ENCODE data around the gene TNFSF11. TPM values are rescaled to one million over a fixed set of nuclear protein-coding genes. Genes with fewer than 3 reads are reported as not detected.

The TNFSF11 gene
- total RNA-seq, 1 donor from 2014 or later = 0.21 TPM

DNA sequence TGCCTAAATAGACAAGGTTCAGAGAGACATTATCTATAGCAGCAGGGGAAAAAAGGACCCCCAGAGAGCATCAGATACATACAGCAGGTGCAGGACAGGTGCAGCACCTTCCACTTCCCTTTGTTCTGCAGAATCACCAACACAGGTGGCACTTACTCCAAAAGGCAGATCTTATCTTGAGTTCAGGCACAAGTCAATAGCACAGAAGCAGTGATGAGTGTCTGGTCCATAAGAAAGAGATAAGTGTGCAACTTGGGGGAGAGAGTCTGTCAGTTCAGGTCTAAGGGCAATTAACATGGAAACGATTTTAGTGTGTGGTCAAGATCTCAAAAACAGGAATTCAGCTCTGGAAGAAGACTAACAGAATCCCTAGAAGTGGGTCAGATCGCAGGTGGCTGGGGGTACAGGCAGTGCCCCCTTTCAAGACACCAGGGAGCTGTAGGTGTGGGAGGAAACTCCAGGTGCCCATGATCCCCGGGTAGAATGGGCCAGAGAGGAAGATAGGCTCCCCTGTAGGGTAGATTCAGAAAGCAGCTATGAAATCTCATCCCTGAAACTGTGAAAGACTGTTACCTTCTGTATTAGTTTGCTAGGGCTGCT, 40.6 kb downstream of the TNFSF11 start:
- H3K27me3 Mint-ChIP-seq (ENCODE audit: unreplicated experiment) = peaks cover 2% of the 10 kb centered on the region
- no peak overlapping the region for H3K27ac Mint-ChIP-seq (ENCODE audit: unreplicated experiment)
- TF ChIP-seq, protein P1, sequence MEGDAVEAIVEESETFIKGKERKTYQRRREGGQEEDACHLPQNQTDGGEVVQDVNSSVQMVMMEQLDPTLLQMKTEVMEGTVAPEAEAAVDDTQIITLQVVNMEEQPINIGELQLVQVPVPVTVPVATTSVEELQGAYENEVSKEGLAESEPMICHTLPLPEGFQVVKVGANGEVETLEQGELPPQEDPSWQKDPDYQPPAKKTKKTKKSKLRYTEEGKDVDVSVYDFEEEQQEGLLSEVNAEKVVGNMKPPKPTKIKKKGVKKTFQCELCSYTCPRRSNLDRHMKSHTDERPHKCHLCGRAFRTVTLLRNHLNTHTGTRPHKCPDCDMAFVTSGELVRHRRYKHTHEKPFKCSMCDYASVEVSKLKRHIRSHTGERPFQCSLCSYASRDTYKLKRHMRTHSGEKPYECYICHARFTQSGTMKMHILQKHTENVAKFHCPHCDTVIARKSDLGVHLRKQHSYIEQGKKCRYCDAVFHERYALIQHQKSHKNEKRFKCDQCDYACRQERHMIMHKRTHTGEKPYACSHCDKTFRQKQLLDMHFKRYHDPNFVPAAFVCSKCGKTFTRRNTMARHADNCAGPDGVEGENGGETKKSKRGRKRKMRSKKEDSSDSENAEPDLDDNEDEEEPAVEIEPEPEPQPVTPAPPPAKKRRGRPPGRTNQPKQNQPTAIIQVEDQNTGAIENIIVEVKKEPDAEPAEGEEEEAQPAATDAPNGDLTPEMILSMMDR (IDR thresholded peaks at IDR 0.05; ENCODE audit: unreplicated experiment) = no peak
- H3K9me3 Mint-ChIP-seq (ENCODE audit: unreplicated experiment) = no peaks in the 10 kb centered on the region
- H3K4me3 Mint-ChIP-seq (ENCODE audit: unreplicated experiment) = no peak overlapping the region
- no peaks in the 10 kb centered on the region for H3K36me3 Mint-ChIP-seq (ENCODE audit: low read depth, unreplicated experiment)
- DNase-seq (ENCODE audit: low spot score) = no peak
- peaks cover 2% of the 10 kb centered on the region for H3K4me1 Mint-ChIP-seq (ENCODE audit: unreplicated experiment)

DNA sequence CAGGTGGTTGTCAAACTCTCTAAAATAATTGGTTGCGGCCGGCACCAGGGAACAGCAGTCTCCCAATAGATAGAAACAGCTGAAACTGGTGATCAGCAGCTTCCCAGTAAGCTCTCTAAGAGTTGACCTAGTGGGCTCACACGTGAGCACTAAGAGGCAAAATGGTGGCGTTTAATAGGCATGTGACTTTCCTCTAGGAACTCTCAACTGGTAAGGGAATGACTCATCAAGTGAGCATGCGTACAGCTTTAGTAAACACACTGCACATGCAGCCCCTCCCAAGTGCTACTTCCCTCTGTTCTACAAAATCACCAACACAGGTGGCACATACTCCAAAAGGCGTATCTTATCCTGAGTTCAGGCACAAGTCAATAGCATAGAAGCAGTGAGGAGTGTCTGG, 41.7 kb downstream of the TNFSF11 start:
- Mint-ChIP-seq H3K36me3 (ENCODE audit: low read depth, unreplicated experiment) (no peaks in the 10 kb centered on the region), H3K27ac (ENCODE audit: unreplicated experiment) (no peak overlapping the region), H3K4me3 (ENCODE audit: unreplicated experiment) (no peak overlapping the region), H3K27me3 (ENCODE audit: unreplicated experiment) (peaks cover 2% of the 10 kb centered on the region), H3K4me1 (ENCODE audit: unreplicated experiment) (peaks cover 2% of the 10 kb centered on the region), H3K9me3 (ENCODE audit: unreplicated experiment) (no peaks in the 10 kb centered on the region)
- TF ChIP-seq, protein P1 (IDR thresholded peaks at IDR 0.05; ENCODE audit: unreplicated experiment) = no peak
- no peak for DNase-seq (ENCODE audit: low spot score)

DNA sequence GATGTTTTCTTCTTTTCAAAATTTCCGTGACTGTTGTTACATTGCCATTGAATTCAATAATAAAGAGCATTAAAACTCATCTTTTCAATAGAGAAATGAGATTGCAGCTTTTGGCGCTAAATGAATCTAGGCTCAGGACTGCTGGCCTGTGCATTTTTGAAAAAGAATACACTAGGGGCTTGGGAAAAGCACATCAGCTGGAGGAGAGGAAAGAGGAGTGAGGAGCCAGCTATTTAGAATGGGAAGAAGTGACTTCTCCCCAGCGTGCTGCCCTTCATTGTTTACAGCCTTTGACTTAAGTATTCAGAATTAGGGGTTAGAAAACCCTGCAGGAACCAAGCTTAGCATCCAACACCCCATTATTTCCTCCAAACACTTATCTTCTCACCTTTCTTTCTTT, 43.3 kb downstream of the TNFSF11 start:
- H3K9me3 Mint-ChIP-seq (ENCODE audit: unreplicated experiment) = no peaks in the 10 kb centered on the region
- TF ChIP-seq, protein P1 (IDR thresholded peaks at IDR 0.05; ENCODE audit: unreplicated experiment) = no peak
- H3K36me3 Mint-ChIP-seq (ENCODE audit: low read depth, unreplicated experiment) = no peaks in the 10 kb centered on the region
- DNase-seq (ENCODE audit: low spot score) = no peak
- peaks cover 2% of the 10 kb centered on the region for H3K27me3 Mint-ChIP-seq (ENCODE audit: unreplicated experiment)
- no peak overlapping the region for H3K27ac Mint-ChIP-seq (ENCODE audit: unreplicated experiment)
- H3K4me1 Mint-ChIP-seq (ENCODE audit: unreplicated experiment) = peaks cover 2% of the 10 kb centered on the region
- no peak overlapping the region for H3K4me3 Mint-ChIP-seq (ENCODE audit: unreplicated experiment)

DNA sequence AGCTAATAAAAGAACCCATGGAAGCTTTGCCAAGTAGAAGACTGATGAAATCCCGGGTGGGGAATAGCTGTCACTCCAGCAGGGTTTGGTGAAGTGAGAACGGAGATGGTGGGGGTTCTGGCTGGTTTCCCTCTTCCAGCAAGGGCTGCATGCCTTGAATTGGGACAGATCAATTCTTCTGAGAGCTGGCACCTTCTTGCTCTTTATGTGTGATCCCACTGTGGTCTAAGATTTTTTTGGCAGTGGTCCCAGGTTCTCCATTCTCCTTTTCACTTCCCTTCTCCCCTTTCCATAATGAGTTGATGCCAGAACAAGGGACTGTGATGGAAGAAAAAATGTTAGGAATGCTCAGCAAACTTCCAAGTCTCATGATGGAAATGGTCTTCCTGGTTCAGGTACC, 50.0 kb downstream of the TNFSF11 start:
- no peaks in the 10 kb centered on the region for H3K4me1 Mint-ChIP-seq (ENCODE audit: unreplicated experiment)
- TF ChIP-seq, protein P1 (IDR thresholded peaks at IDR 0.05; ENCODE audit: unreplicated experiment) = no peak
- no peaks in the 10 kb centered on the region for H3K36me3 Mint-ChIP-seq (ENCODE audit: low read depth, unreplicated experiment)
- DNase-seq (ENCODE audit: low spot score) = no peak
- H3K27me3 Mint-ChIP-seq (ENCODE audit: unreplicated experiment) = no peaks in the 10 kb centered on the region
- no peaks in the 10 kb centered on the region for H3K9me3 Mint-ChIP-seq (ENCODE audit: unreplicated experiment)
- H3K4me3 Mint-ChIP-seq (ENCODE audit: unreplicated experiment) = no peak overlapping the region
- no peak overlapping the region for H3K27ac Mint-ChIP-seq (ENCODE audit: unreplicated experiment)

DNA sequence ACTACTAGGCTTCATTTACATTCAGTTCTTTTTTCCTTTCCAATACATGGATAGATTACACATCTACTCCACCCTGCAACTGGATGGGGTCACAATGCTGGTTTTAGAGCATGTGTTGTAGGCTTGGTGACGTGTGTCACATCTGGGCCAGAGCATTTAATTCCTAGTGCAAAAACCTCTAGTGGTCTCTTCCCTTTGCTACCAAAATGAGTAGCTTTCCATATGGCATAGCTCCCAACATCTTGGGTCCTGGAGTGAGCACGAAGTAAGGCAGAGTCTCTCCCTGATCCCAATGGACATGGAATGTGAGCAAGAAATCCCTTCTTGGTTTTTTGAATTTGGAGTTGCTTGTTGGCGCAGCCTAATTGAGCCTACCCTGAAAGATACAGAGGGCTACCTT, 51.7 kb downstream of the TNFSF11 start:
- Mint-ChIP-seq H3K36me3 (ENCODE audit: low read depth, unreplicated experiment) (no peaks in the 10 kb centered on the region), H3K9me3 (ENCODE audit: unreplicated experiment) (no peaks in the 10 kb centered on the region), H3K27ac (ENCODE audit: unreplicated experiment) (no peak overlapping the region), H3K27me3 (ENCODE audit: unreplicated experiment) (no peaks in the 10 kb centered on the region), H3K4me1 (ENCODE audit: unreplicated experiment) (no peaks in the 10 kb centered on the region), H3K4me3 (ENCODE audit: unreplicated experiment) (no peak overlapping the region)
- no peak for DNase-seq (ENCODE audit: low spot score)
- TF ChIP-seq, protein P1 (IDR thresholded peaks at IDR 0.05; ENCODE audit: unreplicated experiment) = no peak

Data from endothelial cell (in vitro differentiated cells).